GM23248 (cell line): ENCODE measurements around the gene RADX.

Experiments
- EZH2 ChIP-seq: fragments of 200-600 bp; sonication (generic); IDR thresholded peaks from 2 replicates; pipeline ENCODE4 v1.6.1; 2018; ENCODE audit warnings: antibody characterized with exemption, mild to moderate bottlenecking; ENCODE audit not compliant: insufficient read depth, poor library complexity, severe bottlenecking
- EZH2phosphoT487 ChIP-seq: fragments of 200-600 bp; sonication (generic); IDR thresholded peaks from 2 replicates; pipeline ENCODE4 v1.6.1; 2018; ENCODE audit warnings: antibody characterized with exemption, moderate library complexity, mild to moderate bottlenecking, low read depth; ENCODE audit not compliant: insufficient read depth

DNA sequence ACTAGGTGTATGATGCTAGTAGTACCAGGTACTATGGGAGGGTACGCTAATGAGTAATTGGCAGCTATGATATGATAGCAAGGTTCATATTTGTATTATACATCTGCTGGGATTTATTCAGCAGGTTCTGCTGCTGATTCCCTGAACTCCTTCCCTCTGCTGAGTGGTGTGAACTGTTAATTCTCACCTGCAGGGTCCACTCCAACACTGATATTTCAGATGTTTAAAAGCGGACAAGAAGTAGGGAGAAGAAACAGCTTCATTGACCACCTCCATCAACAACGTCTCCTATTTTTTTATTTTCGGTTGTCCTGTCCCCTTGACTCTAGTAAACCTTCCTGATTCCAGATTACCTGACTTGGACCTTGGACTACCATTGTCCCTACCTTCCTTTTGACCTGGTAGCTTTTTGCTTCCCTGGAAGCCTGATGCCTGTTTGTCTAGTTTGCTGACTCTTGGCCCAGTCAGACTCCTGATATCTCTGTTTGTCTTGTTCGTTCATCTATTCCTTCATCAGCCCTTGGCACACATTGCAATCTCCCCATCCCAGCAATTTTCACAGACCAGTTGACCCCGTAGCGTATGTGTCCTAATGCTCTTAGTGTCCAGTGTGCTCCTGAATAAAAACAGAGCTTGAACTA, 80.8 kb downstream of the RADX start:
- TF ChIP-seq EZH2 (no peak), EZH2phosphoT487 (no peak)
